Colonic mucosa (tissue), 4 donors: ENCODE data around the gene MAPT. TPM values are rescaled to one million over a fixed set of nuclear protein-coding genes. Genes with fewer than 3 reads are reported as not detected.

Experiments used
- DNase-seq: peaks from one replicate; pipeline ENCODE4 v3.0.0-alpha.2; 2020
- H3K27ac ChIP-seq: fragments of 200-600 bp; one replicate; pipeline ENCODE4 v1.8.0; 2021
- H3K27me3 ChIP-seq: fragments of 200-600 bp; one replicate; pipeline ENCODE4 v1.8.0; 2021
- H3K36me3 ChIP-seq: fragments of 200-600 bp; one replicate; pipeline ENCODE4 v1.8.0; 2021
- H3K4me1 ChIP-seq: fragments of 200-600 bp; one replicate; pipeline ENCODE4 v1.8.0; 2021; ENCODE audit warnings: mild to moderate bottlenecking
- H3K4me3 ChIP-seq: fragments of 200-600 bp; one replicate; pipeline ENCODE4 v1.8.0; 2021
- H3K9ac ChIP-seq, 2 donors: one replicate each; pipeline ENCODE4 v1.7.0; 2013; ENCODE audit warnings: control low read depth in 2 of 2, low read depth in 2 of 2, low read length in 2 of 2
- H3K9me3 ChIP-seq: fragments of 200-600 bp; one replicate; pipeline ENCODE4 v1.8.0; 2021
- intact Hi-C: fragments of 100-400 bp; cut with DNase I; formaldehyde crosslinking; loops from one replicate; pipeline ENCODE4 v1.14.1; 2022
- total RNA-seq, 2 donors: library from RNA; stranded (reverse); fragmentation: NEBNext Ultra II Directional in 1 of 2; extraction: Animal tissue kit (Norgen Biotek cat#: 25700) in 1 of 2; gene quantifications; one replicate each; pipeline ENCODE4 v1.2.1, GENCODE V29; 2021
- TF ChIP-seq, protein P1 (sequence below): fragments of 200-600 bp; IDR thresholded peaks from one replicate; pipeline ENCODE4 v1.8.0; 2022; ENCODE audit warnings: antibody characterized with exemption, mild to moderate bottlenecking
- donor health status: healthy.
- donor health status: DM: no; HTN: no; CAD: no.
- donor health status: DM: no; HTN: no; CAD: no.

MAPT gene
- total RNA-seq, 2 donors from 2014 or later, result 0.37 to 2.9 TPM

DNA sequence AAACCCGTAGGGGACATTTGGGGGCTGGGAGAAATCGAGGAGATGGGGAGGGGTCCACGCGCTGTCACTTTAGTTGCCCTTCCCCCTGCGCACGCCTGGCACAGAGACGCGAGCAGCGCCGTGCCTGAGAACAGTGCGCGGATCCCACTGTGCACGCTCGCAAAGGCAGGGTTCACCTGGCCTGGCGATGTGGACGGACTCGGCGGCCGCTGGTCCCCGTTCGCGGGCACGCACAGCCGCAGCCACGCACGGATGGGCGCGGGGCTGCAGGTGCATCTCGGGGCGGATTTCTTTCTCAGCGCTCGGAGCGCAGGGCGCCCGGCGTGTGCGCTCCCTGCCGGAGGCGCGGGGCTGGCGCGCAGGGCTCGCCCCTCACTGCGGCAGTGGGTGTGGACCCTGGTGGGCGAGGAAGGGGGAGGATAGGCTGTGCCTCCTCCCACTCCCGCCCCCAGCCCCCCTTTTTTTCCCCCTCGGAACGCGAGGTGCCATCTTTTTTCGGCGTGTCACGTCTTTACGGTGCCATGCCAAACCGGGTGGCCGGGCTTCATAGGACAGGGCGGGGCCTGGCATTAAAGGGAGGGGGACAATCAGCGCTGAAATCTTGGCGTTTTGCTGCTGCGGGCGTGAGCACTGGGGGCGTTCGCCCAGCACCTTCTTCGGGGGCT, 1.1 kb downstream of the MAPT start:
- intact Hi-C loops, result no loop called here
- Histone ChIP-seq H3K27me3 (peaks cover 27% of the 10 kb centered on the region), H3K36me3 (no peaks in the 10 kb centered on the region), H3K27ac (no peak overlapping the region), H3K9ac (no peak overlapping the region), H3K9me3 (no peaks in the 10 kb centered on the region), H3K4me1 (peaks cover 4% of the 10 kb centered on the region), H3K4me3 (peak overlapping the region; percentile 69)
- TF ChIP-seq, protein P1, sequence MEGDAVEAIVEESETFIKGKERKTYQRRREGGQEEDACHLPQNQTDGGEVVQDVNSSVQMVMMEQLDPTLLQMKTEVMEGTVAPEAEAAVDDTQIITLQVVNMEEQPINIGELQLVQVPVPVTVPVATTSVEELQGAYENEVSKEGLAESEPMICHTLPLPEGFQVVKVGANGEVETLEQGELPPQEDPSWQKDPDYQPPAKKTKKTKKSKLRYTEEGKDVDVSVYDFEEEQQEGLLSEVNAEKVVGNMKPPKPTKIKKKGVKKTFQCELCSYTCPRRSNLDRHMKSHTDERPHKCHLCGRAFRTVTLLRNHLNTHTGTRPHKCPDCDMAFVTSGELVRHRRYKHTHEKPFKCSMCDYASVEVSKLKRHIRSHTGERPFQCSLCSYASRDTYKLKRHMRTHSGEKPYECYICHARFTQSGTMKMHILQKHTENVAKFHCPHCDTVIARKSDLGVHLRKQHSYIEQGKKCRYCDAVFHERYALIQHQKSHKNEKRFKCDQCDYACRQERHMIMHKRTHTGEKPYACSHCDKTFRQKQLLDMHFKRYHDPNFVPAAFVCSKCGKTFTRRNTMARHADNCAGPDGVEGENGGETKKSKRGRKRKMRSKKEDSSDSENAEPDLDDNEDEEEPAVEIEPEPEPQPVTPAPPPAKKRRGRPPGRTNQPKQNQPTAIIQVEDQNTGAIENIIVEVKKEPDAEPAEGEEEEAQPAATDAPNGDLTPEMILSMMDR, result no peak
- no peak for DNase-seq

DNA sequence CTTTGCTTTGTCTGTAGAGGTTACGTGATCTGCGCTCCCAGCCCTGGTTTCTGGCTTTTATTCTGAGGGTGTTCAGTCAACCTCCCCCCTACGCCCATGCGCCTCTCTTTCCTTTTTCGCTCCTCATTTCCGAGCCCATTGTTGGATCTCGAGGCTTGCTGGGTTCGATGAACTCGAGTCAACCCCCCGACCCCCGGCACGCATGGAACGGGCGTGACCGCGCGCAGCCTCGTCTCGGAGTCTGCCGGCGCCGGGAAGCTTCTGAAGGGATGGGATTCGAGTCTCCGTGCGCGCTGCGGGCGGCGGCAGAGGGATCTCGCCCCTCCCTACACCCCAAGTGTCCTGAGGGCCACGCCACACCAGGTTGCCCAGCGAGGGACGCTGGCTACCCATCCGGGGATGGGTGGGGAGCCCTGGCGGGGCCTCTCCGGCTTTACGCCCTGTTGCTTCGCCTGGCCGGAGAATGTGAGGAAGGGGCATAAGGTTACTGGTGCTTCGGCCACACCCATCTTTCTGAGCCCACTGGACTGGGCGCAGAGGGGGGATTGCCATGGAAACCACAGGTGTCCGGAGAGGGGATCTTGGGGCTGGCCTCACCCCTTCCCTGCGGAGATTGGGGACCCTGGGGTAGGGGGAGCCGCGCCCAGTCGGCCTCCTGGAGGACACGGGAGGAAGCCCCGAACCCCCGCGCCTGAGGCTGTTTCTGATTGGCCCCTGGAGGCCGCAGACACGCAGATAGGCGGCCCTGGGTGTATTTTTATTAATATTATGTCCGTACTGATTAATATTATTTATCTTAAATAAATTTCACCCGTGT, 1.8 kb downstream of the MAPT start:
- Histone ChIP-seq H3K9me3 (no peaks in the 10 kb centered on the region), H3K27ac (no peak overlapping the region), H3K4me1 (peaks cover 4% of the 10 kb centered on the region), H3K36me3 (no peaks in the 10 kb centered on the region), H3K9ac (no peak overlapping the region), H3K4me3 (no peak overlapping the region), H3K27me3 (peaks cover 27% of the 10 kb centered on the region)
- TF ChIP-seq, protein P1, result no peak
- intact Hi-C loops, result no loop called here
- no peak for DNase-seq

DNA sequence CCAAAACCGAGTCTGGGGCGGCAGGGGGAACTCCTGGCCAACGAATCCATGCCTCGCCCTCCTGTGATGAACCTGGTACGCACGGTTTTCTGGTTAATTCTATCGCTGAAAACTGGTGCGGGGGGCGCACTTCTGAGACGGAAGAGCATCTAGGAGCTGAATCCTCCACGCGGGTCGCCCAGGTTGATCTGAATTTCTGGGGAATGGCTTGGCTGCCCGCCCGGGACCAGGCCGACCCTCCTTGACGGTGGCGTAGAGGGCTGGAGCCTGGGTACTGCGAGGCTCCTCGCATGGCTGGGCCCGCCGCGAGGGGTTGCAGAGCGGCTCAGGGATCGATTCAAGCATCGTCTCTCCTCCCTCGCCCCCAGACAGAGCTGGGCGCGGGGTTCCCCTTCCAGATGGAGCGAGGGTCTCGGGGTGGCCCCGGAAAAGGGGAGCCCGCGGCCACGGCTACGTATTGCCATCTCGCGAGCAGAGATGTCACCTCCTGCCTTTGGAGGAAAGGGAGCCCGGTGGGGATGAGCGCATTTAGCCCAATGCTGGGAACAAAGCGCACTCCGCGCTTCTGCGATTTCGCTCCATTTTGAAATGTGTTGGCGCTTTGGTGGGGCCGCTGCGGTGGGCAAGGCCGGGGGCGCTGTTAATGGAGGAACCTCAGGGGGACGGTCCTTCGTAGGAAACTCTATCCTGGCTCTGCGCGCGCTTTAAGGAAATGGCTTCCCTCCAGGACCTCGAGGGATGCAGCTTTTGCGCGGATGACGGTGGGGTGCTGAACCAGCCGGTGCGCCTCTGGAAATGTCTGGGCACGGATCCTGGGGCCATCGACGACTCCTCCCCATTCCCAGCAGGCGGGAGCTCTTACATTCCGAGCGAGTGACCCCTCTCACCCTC, 2.7 kb downstream of the MAPT start:
- Histone ChIP-seq H3K9ac (no peak overlapping the region), H3K4me3 (no peak overlapping the region), H3K4me1 (peaks cover 4% of the 10 kb centered on the region), H3K27ac (no peak overlapping the region), H3K36me3 (no peaks in the 10 kb centered on the region), H3K27me3 (peaks cover 27% of the 10 kb centered on the region), H3K9me3 (no peaks in the 10 kb centered on the region)
- intact Hi-C loops, result no loop called here
- no peak for DNase-seq
- TF ChIP-seq, protein P1, result no peak

DNA sequence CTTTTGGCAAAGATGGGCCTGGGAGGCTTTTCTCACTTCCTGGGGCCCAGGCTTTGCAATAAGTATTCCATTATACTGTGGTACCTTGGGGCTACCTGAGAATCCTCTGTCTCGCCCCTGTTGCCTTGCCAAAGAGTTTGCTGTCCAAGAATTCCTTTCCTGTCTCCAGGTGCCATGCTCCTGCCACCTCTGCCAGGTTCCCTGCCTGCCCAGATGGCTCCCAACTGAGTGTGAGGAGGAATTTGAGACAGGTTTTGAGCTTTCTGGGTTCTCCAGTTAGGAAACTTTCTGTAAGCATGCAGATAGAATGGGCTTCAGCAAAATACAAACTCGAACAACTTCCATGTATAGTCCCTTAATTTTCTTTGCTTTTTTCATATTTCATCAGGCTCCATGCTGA, 5.8 kb downstream of the MAPT start:
- intact Hi-C loops, result no loop called here
- H3K27me3 ChIP-seq, result peaks cover 25% of the 10 kb centered on the region
- no peaks in the 10 kb centered on the region for H3K36me3 ChIP-seq
- H3K9me3 ChIP-seq, result no peaks in the 10 kb centered on the region
- H3K9ac ChIP-seq, result no peak overlapping the region
- TF ChIP-seq, protein P1, result no peak
- DNase-seq, result no peak
- peaks cover 4% of the 10 kb centered on the region for H3K4me1 ChIP-seq
- H3K27ac ChIP-seq, result no peak overlapping the region
- no peak overlapping the region for H3K4me3 ChIP-seq

DNA sequence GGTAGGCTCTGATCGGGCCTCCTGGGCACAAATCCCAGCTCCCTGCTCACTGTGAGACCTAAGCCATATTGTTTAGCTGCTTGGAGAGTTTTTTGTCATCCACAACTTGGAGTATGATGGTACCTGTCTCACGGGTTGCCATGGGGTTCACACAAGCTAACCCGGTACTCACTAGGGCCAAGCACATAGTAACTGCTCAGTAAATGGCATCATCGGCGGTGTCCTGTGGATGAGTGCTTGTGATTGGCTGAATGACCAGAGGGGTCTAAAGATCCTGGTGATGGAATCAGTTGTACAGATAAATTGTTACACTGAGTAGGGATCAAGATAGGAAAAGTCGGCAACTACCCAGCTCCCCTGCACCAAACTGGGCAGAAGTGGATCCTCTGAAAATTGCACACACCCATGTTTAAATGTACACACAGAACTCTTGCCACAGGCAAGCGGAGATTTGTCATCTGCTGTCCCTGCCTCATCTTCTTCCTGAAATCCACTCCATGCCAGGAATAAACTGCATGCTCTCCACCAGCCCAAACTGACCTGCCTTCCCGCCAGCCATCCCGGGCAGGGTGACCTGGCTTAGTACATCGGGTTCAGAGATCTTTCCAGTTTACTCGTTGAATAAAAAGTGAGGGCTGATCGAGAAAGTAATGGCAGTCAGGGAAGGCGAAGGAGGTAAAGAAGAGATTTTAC, 6.5 kb downstream of the MAPT start:
- intact Hi-C loops, result no loop called here
- TF ChIP-seq, protein P1, result no peak
- H3K36me3 ChIP-seq, result no peaks in the 10 kb centered on the region
- peaks cover 17% of the 10 kb centered on the region for H3K27me3 ChIP-seq
- DNase-seq, result no peak
- no peak overlapping the region for H3K4me3 ChIP-seq
- H3K27ac ChIP-seq, result no peak overlapping the region
- H3K4me1 ChIP-seq, result no peaks in the 10 kb centered on the region
- no peak overlapping the region for H3K9ac ChIP-seq
- H3K9me3 ChIP-seq, result no peaks in the 10 kb centered on the region
